ENCODE measurements around the gene PSMC5.
"Not testable (repeated sequence)": the region's sequence is repeated elsewhere in the genome, so short reads cannot be mapped to it uniquely, and the experiment has no call there.

Gene PSMC5

DNA sequence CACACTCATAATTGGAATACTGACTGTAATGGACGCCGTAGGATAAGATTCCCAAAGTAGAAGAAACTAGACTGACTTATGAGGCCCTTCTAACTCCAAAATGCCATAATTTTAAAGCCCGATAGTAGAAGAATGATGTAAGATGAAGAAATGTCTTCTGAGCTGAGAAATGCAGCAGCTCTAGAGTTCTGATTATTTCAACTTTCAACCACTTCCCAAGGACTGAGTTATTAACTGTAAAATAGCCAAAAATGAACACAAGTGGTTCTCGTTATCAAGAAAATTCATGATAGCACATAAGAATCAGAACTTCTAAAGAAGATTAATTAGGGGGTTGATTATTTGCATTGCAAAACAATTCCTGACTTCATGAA lies 43.0 kb downstream of the PSMC5 start:
- not testable (repeated sequence) for DNase-seq (ENCODE audit: low read depth in 2 of 2)

DNA sequence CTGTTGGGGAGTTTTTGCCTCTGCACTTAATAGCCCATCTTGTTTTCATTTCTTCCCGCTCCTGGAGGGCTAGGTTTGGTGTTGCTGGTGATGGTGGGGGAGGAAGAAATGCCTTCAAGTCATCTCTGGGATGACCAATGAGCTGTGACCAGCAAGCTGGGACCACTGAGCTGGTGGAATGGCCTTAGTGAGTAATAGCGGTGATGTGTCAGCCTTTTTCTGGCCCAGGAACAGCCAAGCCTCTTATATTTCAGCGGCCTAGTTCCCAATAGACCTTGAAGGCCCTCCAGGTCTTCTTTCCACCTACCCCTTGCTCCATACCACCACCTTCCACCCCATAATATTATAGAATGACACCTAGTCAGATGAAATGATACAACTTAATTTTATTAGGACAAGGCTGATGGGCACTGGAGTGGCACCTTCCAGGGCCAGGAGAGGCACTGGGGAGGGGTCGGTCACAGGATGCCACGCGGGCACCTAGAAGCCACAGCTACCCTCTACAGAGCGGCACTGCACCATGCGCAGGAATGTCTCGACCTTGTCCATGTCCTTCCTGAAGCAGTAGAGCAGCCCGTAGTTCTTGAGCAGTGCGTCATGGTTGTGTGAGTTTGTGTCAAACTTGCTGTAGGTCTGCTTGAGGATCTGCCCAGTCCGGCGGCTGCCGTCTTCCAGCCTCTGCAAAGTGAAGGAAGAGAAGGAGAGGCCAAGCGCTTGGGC lies 44.6 kb downstream of the PSMC5 start:
- DNase-seq (ENCODE audit: low read depth in 2 of 2), result not testable (repeated sequence)

DNA sequence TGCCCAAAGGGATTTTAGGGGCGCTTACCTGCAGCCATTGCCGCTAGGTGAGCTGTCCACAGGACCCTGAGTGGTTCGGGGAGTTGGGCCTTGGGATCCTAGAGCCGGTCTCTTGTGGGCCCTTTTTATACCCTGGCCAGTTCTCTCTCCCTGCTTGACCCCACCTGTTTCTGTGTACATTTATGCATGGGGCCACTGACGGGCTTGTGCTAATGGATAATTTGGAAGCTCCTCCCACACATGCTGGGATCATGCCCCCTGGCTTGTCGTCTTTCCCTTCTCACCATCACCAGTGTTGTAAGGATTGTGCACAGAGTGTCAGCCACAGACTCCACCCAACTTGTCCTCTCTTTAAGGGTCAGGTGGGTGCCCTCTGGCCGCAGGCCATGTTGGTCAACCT lies 46.3 kb downstream of the PSMC5 start, which contains the start of gene CSH2:
Gene CSH2 (minus strand): TSS at position 101 of the 400 bp plus-strand sequence. CDS start 63 bp downstream, at position 38.
- DNase-seq (ENCODE audit: low read depth in 2 of 2), result not testable (repeated sequence)

DNA sequence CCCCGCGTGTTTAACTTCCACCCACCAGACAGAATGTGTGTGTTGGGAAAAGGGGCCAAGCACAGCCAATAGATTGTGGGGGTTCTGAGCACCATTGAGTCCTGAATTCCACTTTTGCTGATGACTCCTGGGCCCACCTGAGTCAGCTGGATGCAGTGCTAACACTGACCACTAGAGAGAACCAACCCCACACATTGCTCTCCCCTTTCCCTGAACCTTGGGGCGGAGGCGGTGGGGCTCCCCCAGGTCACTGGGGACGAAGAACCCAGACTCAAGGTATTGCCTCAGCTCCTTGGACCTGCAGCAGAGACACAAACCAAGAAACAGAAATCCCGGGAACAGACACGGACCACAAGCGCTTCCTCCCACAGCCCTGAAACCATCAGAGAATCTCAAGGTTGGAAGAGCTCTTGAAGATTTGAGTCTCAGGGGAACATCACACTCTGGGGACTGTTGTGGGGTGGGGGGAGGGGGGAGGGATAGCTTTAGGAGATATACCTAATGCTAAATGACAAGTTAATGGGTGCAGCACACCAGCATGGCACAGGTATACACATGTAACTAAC lies 46.9 kb downstream of the PSMC5 start:
- not testable (repeated sequence) for DNase-seq (ENCODE audit: low read depth in 2 of 2)

DNA sequence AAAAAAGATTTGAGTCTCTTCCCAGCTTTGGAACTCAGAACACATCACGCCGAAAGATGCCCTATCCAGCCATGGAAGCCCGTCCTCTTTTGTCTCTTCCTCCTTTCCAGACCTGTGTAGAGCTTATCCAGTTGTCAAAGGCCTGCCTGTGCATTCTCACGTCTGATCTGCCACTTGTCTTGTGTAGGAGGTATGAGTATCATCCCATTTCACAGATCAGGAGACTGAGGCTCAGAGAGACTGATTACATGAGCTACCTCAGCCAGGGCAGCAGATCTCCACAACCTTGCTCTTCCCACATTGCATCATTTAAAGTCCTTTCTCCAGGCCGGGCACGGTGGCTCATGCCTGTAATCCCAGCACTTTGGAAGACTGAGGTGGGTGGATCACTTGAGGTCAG lies 47.5 kb downstream of the PSMC5 start:
- not testable (repeated sequence) for DNase-seq (ENCODE audit: low read depth in 2 of 2)

DNA sequence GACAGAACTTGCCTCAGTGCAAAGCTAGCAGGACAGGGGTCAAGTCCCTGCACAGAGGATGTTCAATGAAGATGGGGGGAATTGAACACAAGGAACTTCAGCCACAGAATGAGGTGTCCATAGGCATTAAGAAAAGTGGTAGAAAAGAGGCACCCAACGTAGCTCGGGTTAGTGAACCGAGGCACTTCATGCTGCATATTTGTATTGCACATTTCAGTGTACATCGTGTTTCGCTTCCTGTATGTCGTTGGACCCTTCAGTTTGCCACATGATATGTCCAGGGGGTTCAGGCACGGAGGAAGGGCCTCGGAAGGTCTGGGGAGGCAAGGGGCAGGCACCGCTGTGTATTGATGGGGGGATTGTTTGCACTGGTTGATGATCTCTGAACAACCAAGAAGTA lies 51.2 kb downstream of the PSMC5 start:
- DNase-seq (ENCODE audit: low read depth in 2 of 2), result not testable (repeated sequence)

DNA sequence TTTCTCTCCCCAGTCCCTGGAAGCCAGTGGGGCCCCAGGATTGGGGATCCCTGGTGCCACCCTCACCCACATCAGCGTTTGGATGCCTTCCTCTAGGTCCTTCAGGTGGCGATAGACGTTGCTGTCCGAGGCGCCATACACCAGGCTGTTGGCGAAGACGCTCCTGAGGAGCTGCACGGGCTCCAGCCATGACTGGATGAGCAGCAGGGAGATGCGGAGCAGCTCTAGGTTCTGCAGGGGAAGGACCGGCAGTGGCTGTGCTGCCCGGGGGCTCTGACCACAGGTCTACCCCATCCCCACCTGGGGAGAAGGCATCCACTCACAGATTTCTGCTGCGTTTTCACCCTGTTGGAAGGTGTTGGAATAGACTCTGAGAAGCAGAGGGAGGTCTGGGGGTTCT lies 53.5 kb downstream of the PSMC5 start:
- DNase-seq (ENCODE audit: low read depth in 2 of 2), result no peak

DNA sequence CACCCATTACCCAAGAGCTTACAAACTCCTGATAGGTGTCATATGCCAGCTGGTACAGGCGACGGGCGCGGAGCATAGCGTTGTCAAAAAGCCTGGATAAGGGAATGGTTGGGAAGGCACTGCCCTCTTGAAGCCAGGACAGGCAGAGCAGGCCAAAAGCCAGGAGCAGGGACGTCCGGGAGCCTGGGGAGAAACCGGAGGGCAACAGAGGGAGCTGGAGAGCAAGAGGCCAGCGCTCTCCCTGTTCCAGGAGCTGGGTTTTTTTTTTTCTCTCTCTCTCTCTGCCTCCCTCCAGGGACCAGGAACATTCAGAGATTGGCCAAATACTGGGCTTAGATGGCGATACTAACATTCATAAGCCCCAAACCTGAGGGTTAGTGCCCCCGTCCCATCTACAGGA lies 54.1 kb downstream of the PSMC5 start:
- DNase-seq (ENCODE audit: low read depth in 2 of 2), result not testable (repeated sequence)

Measured in activated CD4-positive, alpha-beta T cell treated with anti-CD3 and anti-CD28 coated beads for 24 hours (primary cell).